Measurements from ENCODE around the gene TCFL5. TPM values are rescaled to one million over a fixed set of nuclear protein-coding genes. Genes with fewer than 3 reads are reported as not detected.

Gene TCFL5
- total RNA-seq, 1 donor from 2014 or later, result 11.7 TPM

DNA sequence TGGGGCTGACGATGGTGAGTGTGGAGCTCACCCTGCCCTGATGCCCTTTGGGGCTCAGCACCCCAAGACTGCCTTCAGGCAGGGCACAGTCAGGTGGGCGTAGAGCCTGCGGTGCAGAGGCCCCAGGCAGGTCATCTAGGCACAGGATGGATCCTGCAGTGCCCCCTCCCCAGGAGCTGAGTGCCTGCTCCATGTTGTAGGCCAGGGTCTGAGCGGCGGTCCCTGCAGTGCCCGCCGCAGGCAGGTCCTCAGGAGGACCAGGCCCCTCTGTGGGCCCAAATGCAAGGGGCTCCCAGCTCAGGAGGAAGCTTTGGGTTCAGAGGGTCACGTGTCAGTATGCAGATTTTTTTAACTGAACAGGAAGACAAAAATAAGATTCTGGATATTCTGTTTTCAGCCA, 62.6 kb downstream of the TCFL5 start:
- no peak for DNase-seq (ENCODE audit: low read depth)

GRCh38 chr20:62797671-62798532, 63.7 kb downstream of the TCFL5 start:
- no peak for DNase-seq (ENCODE audit: low read depth)

DNA sequence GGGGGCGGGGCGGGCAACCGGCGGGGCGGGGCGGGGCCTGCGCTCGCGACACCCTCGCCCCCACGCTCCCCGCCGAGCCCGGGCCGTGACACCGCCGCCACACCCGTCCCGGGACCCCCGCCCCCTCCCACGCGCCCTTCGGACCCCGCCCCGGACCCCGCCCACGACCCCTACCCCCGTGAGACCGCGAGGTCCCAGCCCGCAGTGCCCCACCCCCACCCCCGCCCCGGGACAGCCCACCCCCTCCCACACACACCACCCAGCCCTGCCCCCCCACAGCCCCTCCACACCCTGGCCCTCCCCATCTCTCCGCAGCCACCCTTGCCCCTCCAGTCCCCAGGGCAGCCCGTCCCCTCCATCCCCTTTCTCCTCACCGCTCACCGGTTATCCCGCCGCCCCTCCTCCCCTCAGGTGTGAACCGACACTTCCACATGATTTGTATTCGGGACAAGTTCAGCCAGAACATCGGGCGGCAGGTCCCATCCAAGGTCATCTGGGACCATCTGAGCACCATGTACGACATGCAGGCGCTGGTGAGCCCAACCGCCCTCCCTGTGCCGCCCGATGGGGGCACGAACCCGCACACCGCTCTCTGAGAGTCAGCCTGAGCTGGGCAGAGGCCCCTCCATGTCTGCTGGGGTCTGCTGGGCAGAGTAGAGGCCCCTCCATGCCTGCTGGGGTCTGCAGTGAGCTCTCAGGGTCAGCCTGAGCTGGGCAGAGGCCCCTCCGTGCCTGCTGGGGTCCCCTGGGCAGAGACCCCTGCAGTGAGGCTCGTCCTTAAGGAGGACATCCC, 64.7 kb downstream of the TCFL5 start:
- no peak for DNase-seq (ENCODE audit: low read depth)

DNA sequence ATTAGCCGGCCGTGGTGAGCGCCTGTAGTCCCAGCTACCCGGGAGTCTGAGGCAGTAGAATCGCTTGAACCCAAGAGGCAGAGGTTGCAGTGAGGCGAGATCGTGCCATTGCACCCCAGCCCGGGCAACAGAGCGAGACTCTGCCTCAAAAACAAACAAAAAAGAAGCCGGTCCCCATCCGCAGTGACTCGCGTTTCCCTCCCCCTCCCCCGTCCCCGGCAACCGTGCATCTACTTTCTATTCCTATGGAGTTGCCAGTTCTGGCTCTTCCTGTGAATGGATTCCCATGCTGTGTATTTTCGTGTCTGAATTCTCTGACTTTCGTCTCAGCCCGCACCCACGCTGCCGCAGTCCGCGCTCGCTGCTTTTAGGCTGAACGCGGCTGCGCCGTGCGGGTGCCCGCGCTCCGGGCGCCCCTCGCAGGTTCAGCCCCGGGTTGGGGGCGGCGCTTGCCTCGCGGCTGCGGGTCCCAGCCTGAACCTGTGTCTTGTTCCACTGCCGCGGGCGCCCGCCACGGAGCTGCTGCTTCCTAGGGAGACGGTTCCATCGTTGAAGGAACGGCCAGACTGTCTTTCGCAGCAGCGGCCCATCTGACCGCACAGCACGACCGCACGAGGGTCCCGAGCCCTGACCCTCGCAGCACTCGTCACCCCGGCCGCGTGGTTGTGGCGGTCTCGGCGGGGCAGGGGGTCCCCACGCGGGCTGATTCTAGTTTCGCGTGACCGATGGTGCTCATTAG, 66.4 kb downstream of the TCFL5 start:
- no peak for DNase-seq (ENCODE audit: low read depth)

DNA sequence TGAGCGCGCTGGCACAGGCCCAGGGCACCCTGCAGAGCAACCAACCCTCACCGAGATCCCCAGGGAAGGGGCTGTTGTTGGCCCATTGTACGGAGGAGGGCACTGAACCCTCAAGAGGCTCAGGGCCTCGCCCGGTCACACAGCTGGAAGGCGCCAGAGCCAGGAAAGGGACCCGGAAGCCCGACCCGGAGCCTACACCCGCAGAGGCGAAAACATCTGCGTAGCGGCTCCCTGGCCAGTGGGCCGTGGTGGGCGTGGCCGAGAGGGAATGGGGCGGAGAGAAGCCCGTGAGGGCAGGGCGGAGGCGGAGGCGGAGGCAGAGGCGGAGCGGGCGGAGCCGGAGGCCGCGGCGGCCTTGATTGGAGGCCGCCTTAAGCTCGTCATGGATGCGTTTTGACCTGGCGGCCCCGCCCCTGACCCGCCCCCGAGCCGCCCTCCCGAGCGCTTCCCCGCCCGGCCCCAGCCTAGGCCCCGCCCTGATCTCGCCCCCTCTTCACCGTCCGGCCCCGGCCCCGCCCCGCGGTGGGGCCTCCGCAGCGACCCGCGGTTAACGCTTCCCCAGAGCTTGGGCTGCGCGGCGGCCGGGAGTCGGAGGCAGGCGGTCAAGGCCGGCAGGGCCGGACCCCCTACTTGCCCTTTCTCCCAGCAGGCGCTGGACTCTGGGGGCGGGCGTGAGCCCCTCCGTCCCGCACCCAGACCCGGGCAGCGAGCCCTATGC, 67.5 kb downstream of the TCFL5 start:
- peak; percentile 71 for DNase-seq (ENCODE audit: low read depth)

- no peak for DNase-seq (ENCODE audit: low read depth)
Measured at GRCh38 chr20:62793757-62794006, 67.9 kb downstream of the TCFL5 start.

DNA sequence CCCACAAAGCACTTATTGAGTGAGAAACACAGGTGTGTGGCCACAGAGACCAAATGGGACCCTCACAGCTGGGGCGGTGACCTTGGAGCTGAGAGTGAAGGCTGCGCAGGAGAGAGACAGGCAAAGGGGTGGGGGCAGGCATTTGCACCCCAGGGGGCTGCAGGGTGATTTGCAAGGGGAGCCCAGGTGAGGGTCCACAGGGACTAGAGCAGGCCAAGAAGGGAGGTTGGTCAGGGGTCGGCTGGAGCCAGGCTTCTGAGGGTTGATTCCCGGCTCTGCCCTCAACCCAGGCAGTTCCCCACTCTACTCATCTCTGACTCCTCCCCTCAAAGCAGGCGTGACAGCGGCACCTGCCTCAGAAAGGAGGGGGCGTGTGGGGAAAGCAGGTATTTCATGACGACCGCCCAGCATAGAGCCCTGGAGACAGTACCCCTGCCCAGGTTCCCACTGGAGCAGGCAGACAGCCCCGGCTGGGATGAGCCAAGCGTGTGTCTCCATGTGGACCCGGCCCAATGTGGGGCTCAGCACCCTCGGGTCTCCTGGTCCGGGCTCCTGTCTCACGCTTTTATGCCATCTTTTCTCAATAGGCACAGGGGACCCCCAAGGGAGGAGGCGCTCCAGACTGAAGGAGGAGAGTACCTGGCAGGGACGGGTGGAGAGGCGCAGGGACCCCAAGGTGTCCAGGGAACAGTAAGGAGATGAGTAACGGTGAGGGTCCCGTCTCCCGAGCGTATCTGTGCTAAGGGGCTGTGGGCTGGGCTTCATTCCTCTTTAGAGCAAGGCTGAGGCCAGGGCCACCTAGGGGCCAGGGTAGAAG, 68.5 kb downstream of the TCFL5 start:
- no peak for DNase-seq (ENCODE audit: low read depth)

DNA sequence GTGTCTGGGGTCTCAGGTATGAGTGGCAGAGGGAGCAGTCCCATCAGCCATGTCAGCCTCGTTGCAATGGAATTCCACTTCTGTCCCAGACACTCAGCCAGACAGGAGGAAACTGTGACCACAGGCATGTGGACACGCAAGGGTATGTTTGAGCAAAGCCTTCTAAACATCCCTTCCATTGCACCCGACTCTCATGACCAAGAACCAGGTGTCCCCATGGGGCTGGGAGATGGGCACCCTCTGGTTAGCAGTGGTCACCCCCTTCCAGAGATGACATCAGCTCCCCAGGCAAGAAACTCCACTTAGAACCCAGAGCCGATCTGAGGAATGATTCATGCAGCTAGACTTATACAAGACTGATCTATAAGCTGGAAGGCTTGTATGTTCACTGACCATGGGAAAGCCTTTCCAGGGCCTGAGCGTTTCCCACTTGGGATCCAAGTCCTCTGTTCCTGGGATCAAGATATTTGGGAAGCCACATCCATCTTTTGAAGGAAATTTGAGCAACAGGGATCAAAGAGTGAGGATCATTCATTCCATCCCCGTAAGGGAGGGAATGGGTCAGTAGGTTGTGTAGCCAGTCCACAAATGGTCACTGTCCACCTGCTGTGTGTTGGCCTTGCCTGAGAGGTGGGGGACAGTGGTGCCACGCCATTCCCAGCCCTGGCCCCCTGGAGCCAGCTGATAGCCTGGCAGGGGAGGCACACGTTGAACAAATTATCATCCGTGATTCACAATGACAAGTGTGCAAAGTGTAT, 69.3 kb downstream of the TCFL5 start:
- peak; percentile 41 for DNase-seq (ENCODE audit: low read depth)

GRCh38 chr20:62791301-62792181, 70.1 kb downstream of the TCFL5 start:
- DNase-seq (ENCODE audit: low read depth), result peak; percentile 82

Other genes with a start within 250 kb of the TCFL5 start
- 6.1 and 30.7 TPM in 2 replicates for gene SLCO4A1, start 219.3 kb downstream of the TCFL5 start, total RNA-seq
- not detected in 2 replicates for gene NTSR1, start 153.0 kb downstream of the TCFL5 start, total RNA-seq
- gene MRGBP, start 65.3 kb downstream of the TCFL5 start, total RNA-seq, result 12.7 and 24.3 TPM in 2 replicates
- 35.3 and 45.8 TPM in 2 replicates for gene OGFR, start 57.0 kb downstream of the TCFL5 start, total RNA-seq
- gene COL9A3, start 44.8 kb downstream of the TCFL5 start, total RNA-seq, result 0.05 and 0.35 TPM in 2 replicates
- 25.7 and 58.1 TPM in 2 replicates for gene DIDO1, start 64.7 kb upstream of the TCFL5 start, total RNA-seq
- gene GID8, start 76.3 kb upstream of the TCFL5 start, total RNA-seq, result 37.0 and 47.5 TPM in 2 replicates
- 0.65 and 3.3 TPM in 2 replicates for gene SLC17A9, start 90.9 kb upstream of the TCFL5 start, total RNA-seq
- not detected in 2 replicates for gene BHLHE23, start 145.1 kb upstream of the TCFL5 start, total RNA-seq

Data from renal cortical epithelial cell (primary cell).